ENCODE data around the gene TUBA3C. TPM values are rescaled to one million over a fixed set of nuclear protein-coding genes. Genes with fewer than 3 reads are reported as not detected.

The TUBA3C gene
- total and polyA plus RNA-seq, 2 experiments from 2014 or later, result not detected

DNA sequence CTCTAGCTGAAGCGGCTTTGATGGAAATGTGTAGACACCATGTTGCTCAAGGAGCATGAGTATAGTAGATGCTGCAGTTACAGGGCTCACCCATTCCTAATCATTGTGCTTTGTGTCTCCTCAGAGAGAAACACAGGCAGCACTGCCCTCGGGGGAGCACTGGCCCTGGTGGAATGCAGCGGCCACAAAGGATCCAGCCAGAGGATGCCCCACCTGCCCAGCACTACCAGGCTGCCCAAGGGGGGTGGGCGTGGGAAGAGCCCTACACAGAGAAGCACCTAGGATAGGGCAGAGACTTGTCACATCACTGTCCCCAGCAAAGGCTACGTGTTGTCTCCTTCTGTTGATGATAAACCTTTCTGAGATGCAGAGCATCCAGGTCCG is 9.0 kb downstream of the TUBA3C start (continued):
- TF ChIP-seq, protein P1, sequence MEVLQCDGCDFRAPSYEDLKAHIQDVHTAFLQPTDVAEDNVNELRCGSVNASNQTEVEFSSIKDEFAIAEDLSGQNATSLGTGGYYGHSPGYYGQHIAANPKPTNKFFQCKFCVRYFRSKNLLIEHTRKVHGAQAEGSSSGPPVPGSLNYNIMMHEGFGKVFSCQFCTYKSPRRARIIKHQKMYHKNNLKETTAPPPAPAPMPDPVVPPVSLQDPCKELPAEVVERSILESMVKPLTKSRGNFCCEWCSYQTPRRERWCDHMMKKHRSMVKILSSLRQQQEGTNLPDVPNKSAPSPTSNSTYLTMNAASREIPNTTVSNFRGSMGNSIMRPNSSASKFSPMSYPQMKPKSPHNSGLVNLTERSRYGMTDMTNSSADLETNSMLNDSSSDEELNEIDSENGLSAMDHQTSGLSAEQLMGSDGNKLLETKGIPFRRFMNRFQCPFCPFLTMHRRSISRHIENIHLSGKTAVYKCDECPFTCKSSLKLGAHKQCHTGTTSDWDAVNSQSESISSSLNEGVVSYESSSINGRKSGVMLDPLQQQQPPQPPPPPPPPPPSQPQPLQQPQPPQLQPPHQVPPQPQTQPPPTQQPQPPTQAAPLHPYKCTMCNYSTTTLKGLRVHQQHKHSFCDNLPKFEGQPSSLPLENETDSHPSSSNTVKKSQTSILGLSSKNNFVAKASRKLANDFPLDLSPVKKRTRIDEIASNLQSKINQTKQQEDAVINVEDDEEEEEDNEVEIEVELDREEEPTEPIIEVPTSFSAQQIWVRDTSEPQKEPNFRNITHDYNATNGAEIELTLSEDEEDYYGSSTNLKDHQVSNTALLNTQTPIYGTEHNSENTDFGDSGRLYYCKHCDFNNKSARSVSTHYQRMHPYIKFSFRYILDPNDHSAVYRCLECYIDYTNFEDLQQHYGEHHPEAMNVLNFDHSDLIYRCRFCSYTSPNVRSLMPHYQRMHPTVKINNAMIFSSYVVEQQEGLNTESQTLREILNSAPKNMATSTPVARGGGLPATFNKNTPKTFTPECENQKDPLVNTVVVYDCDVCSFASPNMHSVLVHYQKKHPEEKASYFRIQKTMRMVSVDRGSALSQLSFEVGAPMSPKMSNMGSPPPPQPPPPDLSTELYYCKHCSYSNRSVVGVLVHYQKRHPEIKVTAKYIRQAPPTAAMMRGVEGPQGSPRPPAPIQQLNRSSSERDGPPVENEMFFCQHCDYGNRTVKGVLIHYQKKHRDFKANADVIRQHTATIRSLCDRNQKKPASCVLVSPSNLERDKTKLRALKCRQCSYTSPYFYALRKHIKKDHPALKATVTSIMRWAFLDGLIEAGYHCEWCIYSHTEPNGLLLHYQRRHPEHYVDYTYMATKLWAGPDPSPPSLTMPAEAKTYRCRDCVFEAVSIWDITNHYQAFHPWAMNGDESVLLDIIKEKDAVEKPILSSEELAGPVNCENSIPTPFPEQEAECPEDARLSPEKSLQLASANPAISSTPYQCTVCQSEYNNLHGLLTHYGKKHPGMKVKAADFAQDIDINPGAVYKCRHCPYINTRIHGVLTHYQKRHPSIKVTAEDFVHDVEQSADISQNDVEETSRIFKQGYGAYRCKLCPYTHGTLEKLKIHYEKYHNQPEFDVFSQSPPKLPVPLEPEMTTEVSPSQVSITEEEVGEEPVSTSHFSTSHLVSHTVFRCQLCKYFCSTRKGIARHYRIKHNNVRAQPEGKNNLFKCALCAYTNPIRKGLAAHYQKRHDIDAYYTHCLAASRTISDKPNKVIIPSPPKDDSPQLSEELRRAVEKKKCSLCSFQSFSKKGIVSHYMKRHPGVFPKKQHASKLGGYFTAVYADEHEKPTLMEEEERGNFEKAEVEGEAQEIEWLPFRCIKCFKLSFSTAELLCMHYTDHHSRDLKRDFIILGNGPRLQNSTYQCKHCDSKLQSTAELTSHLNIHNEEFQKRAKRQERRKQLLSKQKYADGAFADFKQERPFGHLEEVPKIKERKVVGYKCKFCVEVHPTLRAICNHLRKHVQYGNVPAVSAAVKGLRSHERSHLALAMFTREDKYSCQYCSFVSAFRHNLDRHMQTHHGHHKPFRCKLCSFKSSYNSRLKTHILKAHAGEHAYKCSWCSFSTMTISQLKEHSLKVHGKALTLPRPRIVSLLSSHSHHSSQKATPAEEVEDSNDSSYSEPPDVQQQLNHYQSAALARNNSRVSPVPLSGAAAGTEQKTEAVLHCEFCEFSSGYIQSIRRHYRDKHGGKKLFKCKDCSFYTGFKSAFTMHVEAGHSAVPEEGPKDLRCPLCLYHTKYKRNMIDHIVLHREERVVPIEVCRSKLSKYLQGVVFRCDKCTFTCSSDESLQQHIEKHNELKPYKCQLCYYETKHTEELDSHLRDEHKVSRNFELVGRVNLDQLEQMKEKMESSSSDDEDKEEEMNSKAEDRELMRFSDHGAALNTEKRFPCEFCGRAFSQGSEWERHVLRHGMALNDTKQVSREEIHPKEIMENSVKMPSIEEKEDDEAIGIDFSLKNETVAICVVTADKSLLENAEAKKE (CRISPR knock-in tag; IDR thresholded peaks at IDR 0.05), result no peak
- TF ChIP-seq STAT1 (IDR thresholded peaks at IDR 0.05; ENCODE audit: unreplicated experiment) (no peak), ZNF331 (CRISPR knock-in tag; IDR thresholded peaks at IDR 0.05; ENCODE audit: low read depth) (no peak), NANOG (IDR thresholded peaks at IDR 0.05; ENCODE audit: borderline replicate concordance) (no peak), ZNF114 (CRISPR knock-in tag; IDR thresholded peaks at IDR 0.05) (no peak), POLR2AphosphoS5 (IDR thresholded peaks at IDR 0.05; ENCODE audit: low read depth) (no peak), CTCF (conservative IDR thresholded peaks at IDR 0.05; ENCODE audit: low read depth in 2 of 2) (no peak), ETS1 (IDR thresholded peaks at IDR 0.05) (no peak)
